GM15510 (cell line): ENCODE measurements around the gene MYH9.

Source experiments
- POLR2A ChIP-seq: IDR thresholded peaks from 3 replicates; pipeline ENCODE4 v1.6.1; 2011; ENCODE audit warnings: borderline replicate concordance; ENCODE audit not compliant: insufficient read length; ENCODE audit errors: extremely low read depth

Gene MYH9

GRCh38 chr22:36253523-36254490, 134.0 kb downstream of the MYH9 start:
- no peak for TF ChIP-seq POLR2A

DNA sequence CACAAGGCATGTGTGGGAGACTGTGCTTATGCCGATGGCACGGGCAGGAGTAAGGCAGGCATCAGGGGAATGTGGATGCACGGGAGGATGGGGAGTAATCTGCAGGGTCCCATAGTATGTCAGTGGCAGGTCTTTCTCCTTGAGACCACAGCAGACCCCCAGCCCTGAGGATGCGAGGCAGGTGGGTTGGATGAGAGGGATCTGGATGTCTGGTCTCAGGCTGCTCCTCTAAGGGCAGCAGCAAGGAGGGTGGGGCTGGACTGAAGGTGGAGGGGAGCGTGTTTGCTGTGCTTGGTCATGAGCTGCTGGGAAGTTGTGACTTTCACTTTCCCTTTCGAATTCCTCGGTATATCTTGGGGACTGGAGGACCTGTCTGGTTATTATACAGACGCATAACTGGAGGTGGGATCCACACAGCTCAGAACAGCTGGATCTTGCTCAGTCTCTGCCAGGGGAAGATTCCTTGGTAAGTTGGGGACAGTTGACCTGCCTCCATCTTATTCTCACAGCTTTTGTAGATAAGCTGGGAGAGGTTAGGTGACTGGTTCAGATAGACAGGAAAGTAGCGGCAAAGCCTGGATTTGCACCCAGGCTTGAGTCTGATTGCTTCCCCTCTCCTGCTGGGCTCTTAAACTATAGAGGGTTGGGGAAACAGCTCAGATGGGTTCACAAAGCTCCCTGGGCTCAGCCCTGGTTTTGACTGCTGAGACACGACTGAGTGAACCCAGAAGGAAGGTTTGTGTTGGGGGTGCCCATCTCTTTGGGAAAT, 134.8 kb downstream of the MYH9 start, which contains the start of gene APOL1:
Gene APOL1, plus strand, starts transcription at position 380 of the 769 bp plus-strand sequence. CDS start 1,823 bp downstream, outside the sequence.
- TF ChIP-seq POLR2A: peak; percentile 54

DNA sequence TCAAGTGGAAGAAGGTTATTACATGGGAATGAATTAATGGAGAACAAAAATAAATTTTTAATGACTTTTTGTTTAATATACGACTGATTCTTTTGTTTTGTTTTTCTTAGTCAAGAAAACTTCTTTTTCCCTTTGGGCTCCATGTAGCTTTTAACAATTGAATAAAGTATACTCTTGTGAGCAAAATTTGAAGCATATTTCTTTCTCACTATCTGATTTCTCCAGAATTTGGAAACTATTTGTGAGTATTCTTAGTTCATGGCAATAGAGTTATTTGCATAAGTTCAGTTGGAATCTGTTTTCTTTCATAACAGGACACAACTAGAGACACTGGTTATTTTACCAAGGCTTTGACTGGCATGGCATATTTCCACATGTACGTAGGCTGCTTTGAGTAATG, 138.6 kb downstream of the MYH9 start:
- TF ChIP-seq POLR2A: no peak

DNA sequence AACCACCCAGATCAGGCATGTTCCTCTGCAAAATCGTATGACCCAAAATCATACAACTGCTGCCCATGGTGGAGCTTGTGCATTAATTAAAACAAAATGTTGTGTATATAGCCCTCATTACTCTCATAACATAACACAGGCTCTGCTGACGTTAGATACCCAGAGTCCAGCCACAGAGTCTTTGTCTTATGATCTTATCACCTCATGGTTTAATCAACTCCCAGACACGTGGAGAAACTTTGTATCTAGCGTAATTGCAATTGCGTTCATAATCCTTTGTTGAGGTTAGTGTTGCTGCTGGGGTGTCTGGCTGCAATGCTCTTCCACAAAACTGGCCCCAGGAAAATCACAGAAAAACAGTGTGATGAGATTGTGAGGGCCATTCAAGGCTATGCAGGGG, 139.8 kb downstream of the MYH9 start:
- TF ChIP-seq POLR2A: no peak

DNA sequence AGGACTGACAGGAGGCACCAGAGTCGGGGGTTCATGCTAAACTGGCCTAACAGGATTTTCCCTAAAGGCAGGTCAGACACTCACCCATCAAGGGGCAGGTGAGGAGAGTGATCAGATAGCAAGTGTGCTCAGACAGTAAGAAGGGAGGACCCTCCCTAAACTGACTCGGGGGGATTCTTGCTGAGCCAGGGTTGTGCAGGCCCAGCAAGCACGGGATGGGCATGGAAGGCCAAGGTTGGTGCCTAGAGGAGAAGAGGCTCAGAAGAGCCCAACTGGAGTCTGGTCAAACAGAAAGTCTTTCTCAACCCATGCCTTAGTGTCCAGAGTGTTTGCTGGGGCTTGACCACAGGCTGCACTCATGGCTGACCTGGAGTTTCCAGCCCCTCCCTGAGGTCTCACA, 141.0 kb downstream of the MYH9 start:
- no peak for TF ChIP-seq POLR2A

DNA sequence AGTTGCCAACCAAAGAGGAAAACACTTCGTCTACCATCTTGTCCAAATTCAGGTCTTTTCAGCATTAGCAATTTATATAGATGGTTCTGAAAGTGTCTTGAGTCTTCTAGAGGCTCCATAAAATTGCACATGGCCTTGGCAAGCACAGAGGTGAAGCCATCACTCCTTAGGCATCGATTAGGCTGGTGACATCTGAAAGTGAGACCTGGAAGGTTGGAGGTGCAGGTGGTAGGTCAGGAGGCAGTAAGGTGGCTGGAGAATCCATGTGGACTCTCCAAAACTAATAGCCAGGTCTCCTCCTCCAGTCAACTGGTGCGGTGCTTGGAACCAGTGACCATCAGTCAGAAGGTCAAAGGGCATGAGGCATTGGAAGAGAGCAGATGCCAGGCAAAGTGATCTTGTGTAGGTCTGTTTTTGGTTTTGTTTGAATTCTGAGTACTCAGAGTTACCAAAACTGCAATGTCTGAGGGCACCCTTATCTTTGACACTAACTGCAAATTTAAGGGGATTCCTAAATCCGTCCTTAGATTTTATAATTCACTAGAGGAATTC, 141.9 kb downstream of the MYH9 start:
- TF ChIP-seq POLR2A: no peak

GRCh38 chr22:36244522-36245391, 143.0 kb downstream of the MYH9 start:
- no peak for TF ChIP-seq POLR2A

- no peak for TF ChIP-seq POLR2A
These were observed 143.8 kb downstream of the MYH9 start for GRCh38 chr22:36243986-36244385.

- TF ChIP-seq POLR2A: peak; percentile 51
These were observed 148.2 kb downstream of the MYH9 start, which contains the start of gene APOL2 for GRCh38 chr22:36239401-36240171. APOL2 (minus strand) TSS chr22:36239527; CDS start chr22:36233162, 6,365 bp downstream.

- no peak for TF ChIP-seq POLR2A
These were observed 148.7 kb downstream of the MYH9 start for GRCh38 chr22:36239150-36239400.

DNA sequence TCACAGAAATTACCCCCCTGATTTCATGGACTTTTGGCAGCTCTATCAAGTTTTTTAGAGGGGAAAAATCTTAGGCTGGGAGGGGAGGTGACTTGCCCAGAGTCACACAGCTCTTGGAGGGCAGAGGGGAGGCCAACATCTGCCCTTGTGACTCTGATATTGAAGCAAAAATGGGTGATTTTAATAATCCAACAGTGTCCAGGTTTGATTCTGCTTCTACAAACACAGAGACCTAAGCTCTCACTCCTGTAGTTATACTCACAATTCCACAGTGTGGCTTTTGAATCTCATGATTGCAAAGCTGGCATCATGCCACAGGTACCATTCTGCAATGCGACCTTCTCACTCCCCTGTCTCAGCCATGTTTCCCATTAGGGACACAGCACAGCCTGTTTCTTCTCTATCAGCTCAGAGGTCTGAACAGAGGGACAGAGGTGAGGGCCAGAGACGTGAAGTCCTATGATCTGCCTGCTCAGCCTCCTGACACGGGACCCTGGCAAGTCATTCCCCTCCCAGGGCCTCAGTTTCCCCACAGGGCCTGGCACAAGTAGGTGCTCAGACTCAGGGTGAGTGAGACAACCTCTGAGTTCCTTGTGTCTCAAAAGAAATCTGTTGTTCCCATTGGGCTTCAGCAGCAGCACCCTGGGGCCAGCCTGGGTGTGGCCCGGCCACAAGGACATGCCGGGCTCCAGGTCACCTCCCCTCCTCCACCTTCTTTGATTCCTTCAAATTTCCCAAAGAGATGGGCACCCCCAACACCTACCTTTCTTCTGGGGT, 149.2 kb downstream of the MYH9 start:
- no peak for TF ChIP-seq POLR2A

GRCh38 chr22:36237462-36238372, 150.1 kb downstream of the MYH9 start:
- TF ChIP-seq POLR2A: no peak
